ENCODE results near the gene RABIF.
"Not testable (repeated sequence)": the region's sequence is repeated elsewhere in the genome, so short reads cannot be mapped to it uniquely, and the experiment has no call there.

Gene RABIF

GRCh38 chr1:202919615-202920014, 30.7 kb upstream of the RABIF start:
- H3K4me3 ChIP-seq (replicated peaks; ENCODE audit: insufficient read depth, low read length) = no peak overlapping the region
- TF ChIP-seq POLR2AphosphoS5 (IDR thresholded peaks at IDR 0.05; ENCODE audit: low read depth) (no peak), REST (IDR thresholded peaks at IDR 0.05; ENCODE audit: insufficient replicate concordance, low read depth) (no peak), CTCF (IDR thresholded peaks at IDR 0.05; ENCODE audit: insufficient read depth, low read length) (no peak), GABPA (IDR thresholded peaks at IDR 0.05; ENCODE audit: low read depth) (no peak), SPI1 (IDR thresholded peaks at IDR 0.05; ENCODE audit: borderline replicate concordance, low read depth) (no peak)
- H3K27me3 ChIP-seq (ENCODE audit: insufficient read depth, poor library complexity, severe bottlenecking) = no peaks in the 10 kb centered on the region
- H3K27ac ChIP-seq (replicated peaks) = no peak overlapping the region
- DNase-seq (ENCODE audit: low read depth in 1 of 2, low spot score in 1 of 2) = no peak

- Histone ChIP-seq H3K4me3 (replicated peaks; ENCODE audit: insufficient read depth, low read length) (no peak overlapping the region), H3K27me3 (ENCODE audit: insufficient read depth, poor library complexity, severe bottlenecking) (no peaks in the 10 kb centered on the region), H3K27ac (replicated peaks) (no peak overlapping the region)
- TF ChIP-seq POLR2AphosphoS5 (IDR thresholded peaks at IDR 0.05; ENCODE audit: low read depth) (no peak), REST (IDR thresholded peaks at IDR 0.05; ENCODE audit: insufficient replicate concordance, low read depth) (no peak), GABPA (IDR thresholded peaks at IDR 0.05; ENCODE audit: low read depth) (no peak), CTCF (IDR thresholded peaks at IDR 0.05; ENCODE audit: insufficient read depth, low read length) (no peak), SPI1 (IDR thresholded peaks at IDR 0.05; ENCODE audit: borderline replicate concordance, low read depth) (no peak)
- DNase-seq (ENCODE audit: low read depth in 1 of 2, low spot score in 1 of 2) = no peak
Observed at GRCh38 chr1:202915146-202915545, 26.2 kb upstream of the RABIF start.

GRCh38 chr1:202912476-202912875, 23.5 kb upstream of the RABIF start:
- not testable (repeated sequence) for H3K27ac ChIP-seq (replicated peaks); H3K27me3 ChIP-seq (ENCODE audit: insufficient read depth, poor library complexity, severe bottlenecking); H3K4me3 ChIP-seq (replicated peaks; ENCODE audit: insufficient read depth, low read length)
- DNase-seq (ENCODE audit: low read depth in 1 of 2, low spot score in 1 of 2) = peak in 1 of 2 experiments; percentile 21

DNA sequence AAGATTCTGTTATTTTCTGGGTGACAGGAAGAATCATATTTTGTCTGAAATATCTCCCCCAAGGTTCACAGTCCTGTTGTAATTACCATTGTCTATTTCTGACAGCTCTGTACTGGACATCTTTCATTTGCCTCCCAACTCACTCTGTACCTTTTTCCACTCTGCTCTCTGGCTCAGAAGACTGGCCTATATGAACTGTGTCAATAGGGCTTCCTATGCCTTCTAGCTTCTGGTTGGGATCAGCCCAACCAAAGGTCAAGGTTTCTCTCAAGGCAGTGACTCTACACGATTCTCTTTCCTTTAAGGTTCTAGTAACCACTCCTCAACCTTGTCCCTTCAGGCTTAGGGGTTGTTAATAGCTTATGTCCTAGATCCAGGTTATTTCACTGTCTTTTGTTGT, 20.5 kb upstream of the RABIF start:
- no peak for TF ChIP-seq REST (IDR thresholded peaks at IDR 0.05; ENCODE audit: insufficient replicate concordance, low read depth)
- TF ChIP-seq SPI1 (IDR thresholded peaks at IDR 0.05; ENCODE audit: borderline replicate concordance, low read depth) = no peak
- TF ChIP-seq POLR2AphosphoS5 (IDR thresholded peaks at IDR 0.05; ENCODE audit: low read depth) = no peak
- no peak for TF ChIP-seq CTCF (IDR thresholded peaks at IDR 0.05; ENCODE audit: insufficient read depth, low read length)
- TF ChIP-seq GABPA (IDR thresholded peaks at IDR 0.05; ENCODE audit: low read depth) = no peak
- Histone ChIP-seq H3K27me3 (ENCODE audit: insufficient read depth, poor library complexity, severe bottlenecking) (no peaks in the 10 kb centered on the region), H3K27ac (replicated peaks) (no peak overlapping the region), H3K4me3 (replicated peaks; ENCODE audit: insufficient read depth, low read length) (no peak overlapping the region)
- no peak for DNase-seq (ENCODE audit: low read depth in 1 of 2, low spot score in 1 of 2)
